ENCODE results near the gene B4GALT3. TPM values are rescaled to one million over a fixed set of nuclear protein-coding genes. Genes with fewer than 3 reads are reported as not detected.

Gene B4GALT3
- total and polyA plus RNA-seq, 9 of the 15 experiments (the other 6 are each of a cell fraction or from before 2014, with no cell fraction given) = 31.2 to 103 (median 46.1) TPM

GRCh38 chr1:161159087-161159912 is 18.0 kb downstream of the B4GALT3 start, which contains the start of gene USP21 (continued):
- TF ChIP-seq, protein P1, sequence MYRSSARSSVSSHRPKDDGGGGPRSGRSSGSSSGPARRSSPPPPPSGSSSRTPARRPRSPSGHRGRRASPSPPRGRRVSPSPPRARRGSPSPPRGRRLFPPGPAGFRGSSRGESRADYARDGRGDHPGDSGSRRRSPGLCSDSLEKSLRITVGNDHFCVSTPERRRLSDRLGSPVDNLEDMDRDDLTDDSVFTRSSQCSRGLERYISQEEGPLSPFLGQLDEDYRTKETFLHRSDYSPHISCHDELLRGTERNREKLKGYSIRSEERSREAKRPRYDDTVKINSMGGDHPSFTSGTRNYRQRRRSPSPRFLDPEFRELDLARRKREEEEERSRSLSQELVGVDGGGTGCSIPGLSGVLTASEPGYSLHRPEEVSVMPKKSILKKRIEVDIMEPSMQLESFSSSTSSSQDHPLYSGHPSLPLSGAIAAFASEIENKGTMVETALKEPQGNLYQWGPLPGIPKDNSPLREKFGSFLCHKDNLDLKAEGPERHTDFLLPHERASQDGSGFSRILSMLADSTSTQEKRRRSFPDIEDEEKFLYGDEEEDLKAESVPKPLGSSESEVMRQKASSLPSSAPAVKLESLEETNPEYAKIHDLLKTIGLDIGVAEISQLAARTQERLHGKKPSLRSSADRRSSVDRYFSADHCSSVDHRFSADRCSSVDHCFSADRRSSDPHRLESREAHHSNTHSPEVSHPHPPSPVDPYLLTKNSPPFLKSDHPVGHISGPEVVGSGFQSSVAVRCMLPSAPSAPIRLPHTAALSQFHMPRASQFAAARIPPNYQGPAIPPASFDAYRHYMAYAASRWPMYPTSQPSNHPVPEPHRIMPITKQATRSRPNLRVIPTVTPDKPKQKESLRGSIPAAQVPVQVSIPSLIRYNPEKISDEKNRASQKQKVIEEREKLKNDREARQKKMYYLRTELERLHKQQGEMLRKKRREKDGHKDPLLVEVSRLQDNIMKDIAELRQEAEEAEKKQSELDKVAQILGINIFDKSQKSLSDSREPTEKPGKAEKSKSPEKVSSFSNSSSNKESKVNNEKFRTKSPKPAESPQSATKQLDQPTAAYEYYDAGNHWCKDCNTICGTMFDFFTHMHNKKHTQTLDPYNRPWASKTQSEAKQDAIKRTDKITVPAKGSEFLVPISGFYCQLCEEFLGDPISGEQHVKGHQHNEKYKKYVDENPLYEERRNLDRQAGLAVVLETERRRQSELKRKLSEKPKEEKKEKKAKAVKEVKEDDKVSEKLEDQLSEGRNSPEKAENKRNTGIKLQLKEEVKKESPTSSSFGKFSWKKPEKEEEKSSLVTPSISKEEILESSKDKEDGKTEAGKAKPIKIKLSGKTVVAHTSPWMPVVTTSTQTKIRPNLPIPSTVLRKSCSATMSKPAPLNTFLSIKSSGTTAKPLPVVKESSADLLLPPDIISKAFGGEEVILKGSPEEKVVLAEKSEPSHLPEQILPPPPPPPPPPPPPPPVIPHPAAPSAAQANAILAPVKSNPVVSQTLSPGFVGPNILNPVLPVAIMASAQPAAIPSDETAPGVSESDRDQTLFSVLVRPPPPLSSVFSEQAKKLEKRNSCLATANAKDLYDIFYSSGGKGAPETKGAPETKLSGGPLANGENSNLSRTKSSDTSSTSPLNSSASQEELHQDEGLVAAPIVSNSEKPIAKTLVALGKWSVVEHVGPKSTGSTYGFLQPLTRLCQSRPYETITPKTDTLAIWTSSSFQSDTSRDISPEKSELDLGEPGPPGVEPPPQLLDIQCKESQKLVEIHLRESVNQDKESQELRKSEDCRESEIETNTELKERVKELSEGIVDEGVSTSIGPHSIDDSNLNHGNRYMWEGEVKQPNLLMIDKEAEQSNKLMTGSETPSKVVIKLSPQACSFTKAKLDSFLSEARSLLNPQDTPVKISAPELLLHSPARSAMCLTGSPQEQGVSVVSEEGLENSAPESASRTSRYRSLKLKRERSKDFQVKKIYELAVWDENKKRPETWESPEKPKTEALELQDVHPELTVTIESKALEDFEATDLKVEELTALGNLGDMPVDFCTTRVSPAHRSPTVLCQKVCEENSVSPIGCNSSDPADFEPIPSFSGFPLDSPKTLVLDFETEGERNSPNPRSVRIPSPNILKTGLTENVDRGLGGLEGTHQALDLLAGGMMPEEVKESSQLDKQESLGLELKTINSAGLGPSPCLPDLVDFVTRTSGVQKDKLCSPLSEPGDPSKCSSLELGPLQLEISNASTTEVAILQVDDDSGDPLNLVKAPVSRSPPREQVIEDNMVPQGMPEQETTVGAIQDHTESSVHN (IDR thresholded peaks at IDR 0.05; ENCODE audit: borderline replicate concordance in 1 of 2, low read depth in 1 of 2) = no peak
- TF ChIP-seq HDGF (IDR thresholded peaks at IDR 0.05) (peak; percentile 82; the same call in 1 of the 2 replicates), ZC3H8 (IDR thresholded peaks at IDR 0.05) (no peak)
- TF ChIP-seq, protein P2, sequence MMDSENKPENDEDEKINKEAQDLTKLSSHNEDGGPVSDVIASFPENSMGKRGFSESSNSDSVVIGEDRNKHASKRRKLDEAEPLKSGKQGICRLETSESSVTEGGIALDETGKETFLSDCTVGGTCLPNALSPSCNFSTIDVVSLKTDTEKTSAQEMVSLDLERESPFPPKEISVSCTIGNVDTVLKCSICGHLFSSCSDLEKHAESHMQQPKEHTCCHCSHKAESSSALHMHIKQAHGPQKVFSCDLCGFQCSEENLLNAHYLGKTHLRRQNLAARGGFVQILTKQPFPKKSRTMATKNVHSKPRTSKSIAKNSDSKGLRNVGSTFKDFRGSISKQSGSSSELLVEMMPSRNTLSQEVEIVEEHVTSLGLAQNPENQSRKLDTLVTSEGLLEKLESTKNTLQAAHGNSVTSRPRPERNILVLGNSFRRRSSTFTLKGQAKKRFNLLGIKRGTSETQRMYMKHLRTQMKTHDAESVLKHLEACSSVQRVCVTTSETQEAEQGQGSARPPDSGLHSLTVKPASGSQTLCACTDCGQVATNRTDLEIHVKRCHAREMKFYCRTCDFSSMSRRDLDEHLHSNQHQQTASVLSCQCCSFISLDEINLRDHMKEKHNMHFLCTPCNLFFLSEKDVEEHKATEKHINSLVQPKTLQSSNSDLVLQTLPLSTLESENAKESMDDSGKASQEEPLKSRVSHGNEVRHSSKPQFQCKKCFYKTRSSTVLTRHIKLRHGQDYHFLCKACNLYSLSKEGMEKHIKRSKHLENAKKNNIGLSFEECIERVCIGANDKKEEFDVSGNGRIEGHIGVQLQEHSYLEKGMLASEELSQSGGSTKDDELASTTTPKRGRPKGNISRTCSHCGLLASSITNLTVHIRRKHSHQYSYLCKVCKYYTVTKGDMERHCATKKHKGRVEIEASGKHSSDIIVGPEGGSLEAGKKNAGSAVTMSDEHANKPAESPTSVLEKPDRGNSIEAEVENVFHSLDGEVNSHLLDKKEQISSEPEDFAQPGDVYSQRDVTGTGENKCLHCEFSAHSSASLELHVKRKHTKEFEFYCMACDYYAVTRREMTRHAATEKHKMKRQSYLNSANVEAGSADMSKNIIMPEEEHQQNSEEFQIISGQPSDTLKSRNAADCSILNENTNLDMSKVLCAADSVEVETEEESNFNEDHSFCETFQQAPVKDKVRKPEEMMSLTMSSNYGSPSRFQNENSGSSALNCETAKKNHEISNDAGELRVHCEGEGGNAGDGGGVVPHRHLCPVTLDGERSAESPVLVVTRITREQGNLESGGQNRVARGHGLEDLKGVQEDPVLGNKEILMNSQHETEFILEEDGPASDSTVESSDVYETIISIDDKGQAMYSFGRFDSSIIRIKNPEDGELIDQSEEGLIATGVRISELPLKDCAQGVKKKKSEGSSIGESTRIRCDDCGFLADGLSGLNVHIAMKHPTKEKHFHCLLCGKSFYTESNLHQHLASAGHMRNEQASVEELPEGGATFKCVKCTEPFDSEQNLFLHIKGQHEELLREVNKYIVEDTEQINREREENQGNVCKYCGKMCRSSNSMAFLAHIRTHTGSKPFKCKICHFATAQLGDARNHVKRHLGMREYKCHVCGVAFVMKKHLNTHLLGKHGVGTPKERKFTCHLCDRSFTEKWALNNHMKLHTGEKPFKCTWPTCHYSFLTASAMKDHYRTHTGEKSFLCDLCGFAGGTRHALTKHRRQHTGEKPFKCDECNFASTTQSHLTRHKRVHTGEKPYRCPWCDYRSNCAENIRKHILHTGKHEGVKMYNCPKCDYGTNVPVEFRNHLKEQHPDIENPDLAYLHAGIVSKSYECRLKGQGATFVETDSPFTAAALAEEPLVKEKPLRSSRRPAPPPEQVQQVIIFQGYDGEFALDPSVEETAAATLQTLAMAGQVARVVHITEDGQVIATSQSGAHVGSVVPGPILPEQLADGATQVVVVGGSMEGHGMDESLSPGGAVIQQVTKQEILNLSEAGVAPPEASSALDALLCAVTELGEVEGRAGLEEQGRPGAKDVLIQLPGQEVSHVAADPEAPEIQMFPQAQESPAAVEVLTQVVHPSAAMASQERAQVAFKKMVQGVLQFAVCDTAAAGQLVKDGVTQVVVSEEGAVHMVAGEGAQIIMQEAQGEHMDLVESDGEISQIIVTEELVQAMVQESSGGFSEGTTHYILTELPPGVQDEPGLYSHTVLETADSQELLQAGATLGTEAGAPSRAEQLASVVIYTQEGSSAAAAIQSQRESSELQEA (IDR thresholded peaks at IDR 0.05; ENCODE audit: low read depth) = peak; percentile 45; the same call in 1 of the 2 replicates
- TF ChIP-seq, protein P3, sequence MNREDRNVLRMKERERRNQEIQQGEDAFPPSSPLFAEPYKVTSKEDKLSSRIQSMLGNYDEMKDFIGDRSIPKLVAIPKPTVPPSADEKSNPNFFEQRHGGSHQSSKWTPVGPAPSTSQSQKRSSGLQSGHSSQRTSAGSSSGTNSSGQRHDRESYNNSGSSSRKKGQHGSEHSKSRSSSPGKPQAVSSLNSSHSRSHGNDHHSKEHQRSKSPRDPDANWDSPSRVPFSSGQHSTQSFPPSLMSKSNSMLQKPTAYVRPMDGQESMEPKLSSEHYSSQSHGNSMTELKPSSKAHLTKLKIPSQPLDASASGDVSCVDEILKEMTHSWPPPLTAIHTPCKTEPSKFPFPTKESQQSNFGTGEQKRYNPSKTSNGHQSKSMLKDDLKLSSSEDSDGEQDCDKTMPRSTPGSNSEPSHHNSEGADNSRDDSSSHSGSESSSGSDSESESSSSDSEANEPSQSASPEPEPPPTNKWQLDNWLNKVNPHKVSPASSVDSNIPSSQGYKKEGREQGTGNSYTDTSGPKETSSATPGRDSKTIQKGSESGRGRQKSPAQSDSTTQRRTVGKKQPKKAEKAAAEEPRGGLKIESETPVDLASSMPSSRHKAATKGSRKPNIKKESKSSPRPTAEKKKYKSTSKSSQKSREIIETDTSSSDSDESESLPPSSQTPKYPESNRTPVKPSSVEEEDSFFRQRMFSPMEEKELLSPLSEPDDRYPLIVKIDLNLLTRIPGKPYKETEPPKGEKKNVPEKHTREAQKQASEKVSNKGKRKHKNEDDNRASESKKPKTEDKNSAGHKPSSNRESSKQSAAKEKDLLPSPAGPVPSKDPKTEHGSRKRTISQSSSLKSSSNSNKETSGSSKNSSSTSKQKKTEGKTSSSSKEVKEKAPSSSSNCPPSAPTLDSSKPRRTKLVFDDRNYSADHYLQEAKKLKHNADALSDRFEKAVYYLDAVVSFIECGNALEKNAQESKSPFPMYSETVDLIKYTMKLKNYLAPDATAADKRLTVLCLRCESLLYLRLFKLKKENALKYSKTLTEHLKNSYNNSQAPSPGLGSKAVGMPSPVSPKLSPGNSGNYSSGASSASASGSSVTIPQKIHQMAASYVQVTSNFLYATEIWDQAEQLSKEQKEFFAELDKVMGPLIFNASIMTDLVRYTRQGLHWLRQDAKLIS (CRISPR knock-in tag; IDR thresholded peaks at IDR 0.05) = peak; percentile 74; the same call in 1 of the 2 replicates

Data from K562 (cell line).